ENCODE measurements around the gene BMPER.

Gene BMPER

DNA sequence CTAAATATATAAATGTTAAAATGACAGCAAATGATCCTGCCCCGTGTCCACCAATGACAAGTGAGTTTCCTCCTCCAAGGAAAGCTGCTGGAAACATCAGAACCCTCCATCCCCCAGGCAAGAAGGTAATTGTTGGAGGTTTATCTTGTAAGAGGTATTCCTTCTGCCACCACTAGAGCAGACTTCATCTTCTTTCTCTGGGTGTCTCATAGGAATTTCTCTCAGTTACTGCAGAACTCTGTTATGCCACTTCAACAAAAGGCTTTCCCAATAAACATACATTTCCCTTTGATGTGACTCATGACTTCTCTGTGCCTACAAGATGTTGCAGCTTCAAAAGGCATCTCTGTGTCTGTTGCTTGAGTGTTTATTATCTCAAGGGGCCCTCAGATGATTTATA is 279.1 kb downstream of the BMPER start:
- DNase-seq (ENCODE audit: low spot score) = no peak

DNA sequence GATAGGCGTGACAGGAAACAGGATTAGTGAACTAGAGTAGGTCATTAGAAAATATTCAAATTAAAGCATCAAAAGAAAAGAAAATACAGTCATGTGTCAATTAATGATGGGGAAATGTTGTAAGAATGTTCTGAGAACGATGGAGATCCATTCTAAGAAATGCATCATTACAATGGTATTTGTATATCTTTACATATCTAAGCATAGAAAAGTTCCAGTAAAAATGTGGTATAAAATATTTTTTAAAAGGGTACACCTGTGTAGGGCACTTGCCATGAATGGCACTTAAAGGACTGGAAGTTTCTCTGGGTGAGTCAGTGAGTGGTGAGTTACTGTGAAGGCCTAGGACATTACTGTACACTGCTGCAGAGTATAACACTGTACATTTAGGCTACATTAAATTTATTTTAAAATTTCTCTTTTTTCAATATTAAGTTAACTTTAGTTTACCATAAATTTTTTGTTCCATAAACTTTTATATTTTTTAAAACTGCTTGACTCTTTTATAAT is 282.5 kb downstream of the BMPER start:
- DNase-seq (ENCODE audit: low spot score) = no peak

DNA sequence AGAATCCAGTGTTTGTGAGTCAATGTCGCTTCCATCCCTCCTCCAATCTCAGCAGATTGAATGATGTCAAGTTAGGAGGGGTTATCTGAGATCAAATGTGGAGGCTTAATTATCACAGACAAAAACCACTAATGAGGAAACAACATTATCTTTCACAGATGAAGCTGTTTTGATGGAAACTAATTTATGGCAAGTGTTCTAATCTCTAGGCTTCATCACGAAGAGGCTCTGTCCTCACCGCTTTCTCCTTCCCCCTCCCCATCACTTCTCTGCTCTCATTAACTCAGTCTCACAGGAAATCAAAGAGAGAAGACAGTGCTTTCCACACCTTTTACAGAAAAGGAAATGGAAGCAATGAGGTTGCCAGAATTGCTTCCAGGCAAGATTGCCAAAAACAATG is 283.7 kb downstream of the BMPER start:
- DNase-seq (ENCODE audit: low spot score) = no peak

DNA sequence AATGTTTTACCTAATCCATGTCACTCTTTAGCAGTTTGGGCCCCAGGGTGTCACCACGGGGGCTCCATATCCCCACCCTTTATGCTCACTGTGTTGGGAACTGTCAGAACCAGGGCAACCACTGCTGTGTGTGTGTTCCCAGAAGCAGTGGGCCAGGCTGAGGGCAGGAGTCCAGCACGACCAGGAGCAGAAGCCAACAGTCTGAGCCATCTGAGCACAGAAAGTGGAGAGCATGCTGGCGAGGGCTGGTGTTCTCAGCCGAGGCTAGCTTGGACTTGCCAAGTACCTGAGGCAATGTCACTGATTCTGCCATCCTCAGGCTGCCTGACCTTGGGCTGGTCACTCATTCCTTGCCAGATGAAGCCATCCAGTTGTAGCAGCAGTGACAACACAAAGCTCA is 285.0 kb downstream of the BMPER start:
- DNase-seq (ENCODE audit: low spot score) = no peak

DNA sequence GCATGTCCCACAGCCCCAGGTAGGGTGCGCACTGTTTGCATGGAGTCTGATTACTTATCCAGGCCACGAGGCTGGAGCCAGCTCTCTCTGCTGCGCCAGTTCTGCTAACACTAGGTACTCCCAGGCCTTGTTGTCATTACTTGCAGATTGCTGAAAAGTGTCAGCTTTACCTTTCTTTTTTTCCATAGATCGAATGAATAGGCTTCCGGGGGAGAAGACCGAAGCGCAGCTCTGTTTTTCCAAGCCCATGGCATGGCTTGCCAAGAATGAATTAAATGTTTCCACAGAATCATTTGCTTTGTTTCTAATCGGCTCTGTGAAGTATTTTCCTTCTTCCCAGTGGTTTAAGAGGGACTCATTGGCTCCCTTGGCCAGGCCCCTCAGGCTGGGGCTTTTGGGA is 285.8 kb downstream of the BMPER start:
- no peak for DNase-seq (ENCODE audit: low spot score)

DNA sequence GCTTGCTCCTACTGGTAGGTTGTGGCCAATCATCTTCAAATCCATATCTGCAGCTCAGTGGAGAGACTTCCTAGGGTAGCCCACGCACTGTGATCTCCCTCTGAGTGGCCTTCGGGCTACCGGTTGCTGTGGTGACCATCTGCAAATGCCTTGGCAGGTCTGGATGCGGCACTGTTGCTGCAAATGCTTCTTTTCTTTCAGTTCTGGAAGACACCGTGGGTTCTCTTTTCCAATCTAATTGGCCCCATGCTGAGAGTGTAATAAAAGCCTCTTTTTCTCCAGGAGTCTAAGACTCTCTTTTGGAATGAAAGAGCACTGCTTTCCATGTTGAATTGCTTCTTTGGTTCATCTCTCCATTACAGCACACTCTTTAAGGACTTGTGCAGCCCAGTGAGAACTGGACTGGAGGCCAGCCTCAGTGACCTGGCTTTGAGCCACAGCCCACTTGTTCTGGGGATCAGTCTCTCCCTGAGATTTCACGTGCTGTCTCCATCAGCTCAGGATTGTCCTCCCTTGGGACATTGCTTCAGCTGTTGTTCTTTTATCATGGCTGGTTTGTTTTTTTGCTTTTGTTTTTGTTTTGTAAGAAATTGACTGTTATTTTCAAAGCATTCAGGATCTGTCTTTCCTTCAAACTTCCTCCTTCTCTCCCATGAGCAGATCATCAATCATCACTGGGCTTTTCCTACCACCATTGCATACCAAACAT is 286.6 kb downstream of the BMPER start:
- DNase-seq (ENCODE audit: low spot score) = no peak

DNA sequence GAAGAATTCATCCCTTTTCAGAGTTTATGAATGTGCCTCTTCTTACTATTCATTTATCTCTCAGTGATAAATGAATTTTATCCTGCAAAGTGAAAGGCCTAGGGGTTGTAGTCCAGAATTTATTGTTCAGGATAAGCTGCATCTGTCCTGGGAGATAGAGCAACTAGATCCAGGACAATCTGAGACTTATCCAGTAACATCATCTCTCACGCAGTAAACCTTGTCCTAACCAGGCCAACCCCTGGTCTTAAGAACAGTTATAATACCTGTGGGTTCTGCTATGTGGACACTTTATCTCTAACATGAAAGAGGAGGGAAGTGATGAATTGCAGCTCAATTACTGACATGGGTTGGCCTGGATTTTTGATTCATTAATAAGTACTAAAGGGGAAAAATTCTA is 287.6 kb downstream of the BMPER start:
- DNase-seq (ENCODE audit: low spot score) = no peak

DNA sequence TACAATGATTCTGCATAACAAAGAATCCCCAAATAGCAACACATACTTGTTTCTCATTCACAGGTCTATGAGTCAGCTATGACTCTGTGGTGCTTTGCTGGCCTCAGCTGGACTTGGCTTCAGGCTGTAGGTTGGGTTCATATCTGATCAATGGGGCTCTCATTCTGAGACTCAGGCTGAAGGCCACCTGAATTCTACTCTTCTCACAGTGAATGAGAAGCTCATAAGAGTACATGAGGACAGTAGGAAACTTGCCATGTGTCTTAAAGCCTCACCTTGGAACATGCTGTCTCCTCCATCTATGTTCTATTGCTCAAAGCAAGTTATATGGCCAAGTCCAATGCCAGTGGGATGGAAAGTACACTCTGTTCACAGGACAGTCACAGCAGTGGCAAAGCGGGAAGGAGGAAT is 292.9 kb downstream of the BMPER start:
- no peak for DNase-seq (ENCODE audit: low spot score)

All from CD4-positive, alpha-beta T cell treated with Interleukin-2 at 100 ng/mL for 4 hours (primary cell).